Glomerular visceral epithelial cell (primary cell): ENCODE results near the gene TIGAR.

Experiments used
- DNase-seq: peaks from one replicate; pipeline ENCODE4 v3.0.0-alpha.2; 2016; ENCODE audit errors: extremely low spot score

The TIGAR gene

DNA sequence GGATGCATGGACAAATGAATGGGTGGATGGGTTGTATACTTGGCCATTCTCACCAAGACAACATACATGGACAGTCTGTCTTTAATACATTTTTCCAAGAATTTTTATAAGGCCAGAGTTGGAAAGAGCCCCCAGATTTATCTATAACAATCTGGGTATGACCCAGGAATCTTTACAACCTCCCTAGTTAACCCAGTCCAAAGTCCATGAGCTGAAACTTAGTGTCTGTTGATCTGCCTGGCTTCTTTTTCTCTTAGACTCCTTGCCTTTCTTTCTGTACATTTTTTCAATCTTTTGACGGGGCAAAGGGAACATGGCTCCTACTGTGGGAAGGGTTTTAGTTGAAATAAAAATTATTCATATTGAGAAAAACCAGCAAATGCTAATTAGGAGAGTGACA lies 57.8 kb downstream of the TIGAR start:
- DNase-seq: no peak

DNA sequence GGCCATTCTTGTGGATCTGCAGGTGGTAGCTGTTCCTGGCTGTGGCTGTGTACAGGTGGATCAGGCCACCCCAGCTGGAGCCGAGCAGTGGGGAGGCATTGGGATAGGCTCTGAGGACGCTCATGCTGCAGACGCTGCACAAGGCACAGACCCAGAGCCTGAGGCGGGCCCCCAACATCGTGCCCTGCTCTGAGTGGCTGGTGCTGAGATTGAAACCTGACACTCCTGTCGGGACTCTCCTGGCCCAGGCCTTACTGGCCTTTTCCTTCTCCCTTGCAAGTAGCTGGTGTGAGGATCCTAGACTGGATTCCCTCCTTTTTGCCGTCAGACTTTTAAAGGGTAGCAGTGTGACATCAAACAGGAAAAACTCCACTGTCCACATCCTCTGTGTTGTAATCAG lies 58.4 kb downstream of the TIGAR start, which contains the start of gene FGF23:
TSS of gene FGF23 (minus strand) at position 308 of the 400 bp plus-strand sequence. CDS start at position 178, 130 bp downstream.
- DNase-seq: peak; percentile 18

DNA sequence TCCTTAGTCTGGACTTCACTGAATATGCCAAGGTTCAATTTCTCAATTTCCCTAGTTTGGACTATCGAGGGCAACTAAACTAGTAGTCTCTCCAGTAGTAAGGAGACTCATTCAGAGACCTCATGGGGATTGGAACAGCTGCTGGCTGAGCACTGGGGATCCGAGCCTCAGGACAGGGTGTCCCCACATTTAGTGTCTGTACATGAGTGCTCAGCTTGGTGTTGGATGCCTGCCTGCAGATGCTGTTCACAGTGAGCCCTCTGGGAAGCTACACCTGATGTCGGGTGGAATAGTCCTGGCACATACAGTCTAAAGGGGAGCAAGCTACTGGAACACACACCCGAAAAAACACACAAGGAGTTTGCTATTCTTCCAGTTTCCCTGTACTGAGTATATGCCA lies 59.3 kb downstream of the TIGAR start:
- no peak for DNase-seq

- no peak for DNase-seq
These were observed 62.4 kb downstream of the TIGAR start for GRCh38 chr12:4383304-4383865.

GRCh38 chr12:4386801-4387200 lies 65.8 kb downstream of the TIGAR start:
- no peak for DNase-seq

DNA sequence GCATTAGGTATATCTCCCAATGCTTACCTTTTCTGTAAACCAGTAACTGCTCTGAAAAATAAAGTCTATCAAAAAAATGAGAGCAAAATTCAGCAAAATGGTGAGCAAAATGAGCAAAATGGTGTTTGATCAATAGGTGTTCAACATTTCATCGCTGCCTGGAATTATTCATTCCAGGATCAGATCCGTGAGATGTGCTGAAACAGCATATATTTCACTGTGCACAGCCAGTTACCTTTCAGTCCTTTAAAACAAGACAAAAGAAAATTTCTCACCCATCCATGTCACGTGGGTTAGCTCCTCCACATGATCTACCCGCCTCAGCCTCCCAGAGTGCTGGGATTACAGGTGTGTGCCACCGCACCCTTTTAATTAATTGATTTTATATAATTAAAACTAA lies 66.6 kb downstream of the TIGAR start:
- DNase-seq: no peak

- DNase-seq: no peak
These were observed 67.0 kb downstream of the TIGAR start for GRCh38 chr12:4388032-4388431.

- DNase-seq: no peak
These were observed 67.6 kb downstream of the TIGAR start for GRCh38 chr12:4388662-4389061.

DNA sequence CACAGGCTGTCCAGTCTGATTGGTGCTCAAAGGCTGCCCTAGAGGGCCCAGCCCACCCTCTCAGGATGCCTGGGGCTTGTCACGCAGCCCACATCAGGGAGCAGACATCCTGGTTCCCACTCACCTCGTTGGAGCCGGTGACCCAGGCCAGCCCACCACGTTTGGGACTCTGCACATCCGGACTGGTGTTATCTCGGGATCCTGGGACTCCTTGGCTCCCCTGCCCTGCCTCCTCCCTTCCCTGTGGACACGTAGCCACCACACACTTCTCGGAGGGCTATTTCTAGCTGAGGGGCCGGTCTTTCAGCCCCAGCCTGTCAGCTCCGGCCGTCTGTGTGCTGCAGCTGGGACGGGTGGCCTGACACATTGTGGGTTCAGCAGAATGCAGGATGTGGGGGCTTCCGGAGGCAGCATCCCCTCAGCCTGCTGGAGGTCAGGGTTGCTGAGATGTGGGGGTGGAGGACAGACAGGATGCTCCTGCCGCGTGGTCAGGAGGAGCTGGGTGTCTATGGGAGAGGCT lies 71.3 kb downstream of the TIGAR start:
- DNase-seq: no peak

- DNase-seq: no peak
These were observed 72.2 kb downstream of the TIGAR start for GRCh38 chr12:4393211-4393610.

- DNase-seq: no peak
These were observed 74.8 kb downstream of the TIGAR start for GRCh38 chr12:4395818-4396217.

- no peak for DNase-seq
These were observed 80.1 kb downstream of the TIGAR start for GRCh38 chr12:4401117-4401516.

- no peak for DNase-seq
These were observed 82.0 kb downstream of the TIGAR start for GRCh38 chr12:4402996-4403395.
